LNCaP clone FGC (cell line): Measurements from ENCODE around the gene SMPDL3A.

ENCODE experiments used
- DNase-seq: peaks from one replicate; pipeline ENCODE4 v3.0.0-alpha.2; 2011; ENCODE audit warnings: low read depth
- H3K4me3 ChIP-seq: 2 replicates; pipeline ENCODE4 v1.5.1; 2011; ENCODE audit warnings: mild to moderate bottlenecking, low read depth, low read length, control low read depth
- TF ChIP-seq, protein P1 (sequence below): IDR thresholded peaks from 2 replicates; pipeline ENCODE4 v1.5.1; 2012; ENCODE audit warnings: mild to moderate bottlenecking; ENCODE audit not compliant: control insufficient read depth, insufficient read depth; ENCODE audit errors: extremely low read depth

SMPDL3A gene

DNA sequence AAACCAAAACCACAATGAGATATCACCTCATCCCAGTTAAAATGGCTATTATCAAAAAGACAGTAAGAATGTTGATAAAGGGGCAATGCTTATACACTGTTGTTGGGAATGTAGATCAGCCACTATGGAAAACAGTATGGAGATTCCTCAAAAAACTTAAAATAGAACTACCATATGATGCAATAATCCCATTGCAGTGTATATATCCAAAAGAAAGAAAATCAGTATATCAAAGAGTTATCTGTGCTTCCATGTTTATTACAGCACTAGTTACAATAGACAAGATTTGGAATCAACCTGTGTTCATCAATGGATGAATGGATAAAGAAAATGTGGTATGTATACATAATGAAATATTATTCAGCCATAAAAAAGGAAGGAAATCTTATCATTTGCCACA is 13.1 kb upstream of the SMPDL3A start:
- no peak overlapping the region for H3K4me3 ChIP-seq
- TF ChIP-seq, protein P1, sequence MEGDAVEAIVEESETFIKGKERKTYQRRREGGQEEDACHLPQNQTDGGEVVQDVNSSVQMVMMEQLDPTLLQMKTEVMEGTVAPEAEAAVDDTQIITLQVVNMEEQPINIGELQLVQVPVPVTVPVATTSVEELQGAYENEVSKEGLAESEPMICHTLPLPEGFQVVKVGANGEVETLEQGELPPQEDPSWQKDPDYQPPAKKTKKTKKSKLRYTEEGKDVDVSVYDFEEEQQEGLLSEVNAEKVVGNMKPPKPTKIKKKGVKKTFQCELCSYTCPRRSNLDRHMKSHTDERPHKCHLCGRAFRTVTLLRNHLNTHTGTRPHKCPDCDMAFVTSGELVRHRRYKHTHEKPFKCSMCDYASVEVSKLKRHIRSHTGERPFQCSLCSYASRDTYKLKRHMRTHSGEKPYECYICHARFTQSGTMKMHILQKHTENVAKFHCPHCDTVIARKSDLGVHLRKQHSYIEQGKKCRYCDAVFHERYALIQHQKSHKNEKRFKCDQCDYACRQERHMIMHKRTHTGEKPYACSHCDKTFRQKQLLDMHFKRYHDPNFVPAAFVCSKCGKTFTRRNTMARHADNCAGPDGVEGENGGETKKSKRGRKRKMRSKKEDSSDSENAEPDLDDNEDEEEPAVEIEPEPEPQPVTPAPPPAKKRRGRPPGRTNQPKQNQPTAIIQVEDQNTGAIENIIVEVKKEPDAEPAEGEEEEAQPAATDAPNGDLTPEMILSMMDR: no peak
- DNase-seq: no peak

DNA sequence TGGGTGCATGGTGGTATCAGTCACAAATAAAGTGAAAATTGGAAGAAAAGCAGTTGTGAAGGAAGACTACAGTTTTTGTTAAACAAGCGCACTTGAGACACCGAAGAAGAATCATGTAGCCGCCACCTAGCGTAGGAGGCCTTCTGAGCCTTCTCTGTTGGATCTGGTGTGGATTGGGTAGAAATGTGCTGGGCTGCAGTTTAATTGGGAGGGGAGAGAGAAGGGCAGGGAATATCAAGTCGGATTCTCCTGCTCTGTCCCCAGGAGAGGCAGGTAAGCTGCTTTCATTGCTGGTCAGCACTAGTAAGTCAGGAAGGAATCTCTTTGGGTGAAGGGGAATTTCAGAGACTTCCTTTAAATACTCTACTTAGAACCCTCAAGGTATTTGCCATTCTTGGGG is 10.8 kb upstream of the SMPDL3A start:
- no peak overlapping the region for H3K4me3 ChIP-seq
- TF ChIP-seq, protein P1: no peak
- no peak for DNase-seq

DNA sequence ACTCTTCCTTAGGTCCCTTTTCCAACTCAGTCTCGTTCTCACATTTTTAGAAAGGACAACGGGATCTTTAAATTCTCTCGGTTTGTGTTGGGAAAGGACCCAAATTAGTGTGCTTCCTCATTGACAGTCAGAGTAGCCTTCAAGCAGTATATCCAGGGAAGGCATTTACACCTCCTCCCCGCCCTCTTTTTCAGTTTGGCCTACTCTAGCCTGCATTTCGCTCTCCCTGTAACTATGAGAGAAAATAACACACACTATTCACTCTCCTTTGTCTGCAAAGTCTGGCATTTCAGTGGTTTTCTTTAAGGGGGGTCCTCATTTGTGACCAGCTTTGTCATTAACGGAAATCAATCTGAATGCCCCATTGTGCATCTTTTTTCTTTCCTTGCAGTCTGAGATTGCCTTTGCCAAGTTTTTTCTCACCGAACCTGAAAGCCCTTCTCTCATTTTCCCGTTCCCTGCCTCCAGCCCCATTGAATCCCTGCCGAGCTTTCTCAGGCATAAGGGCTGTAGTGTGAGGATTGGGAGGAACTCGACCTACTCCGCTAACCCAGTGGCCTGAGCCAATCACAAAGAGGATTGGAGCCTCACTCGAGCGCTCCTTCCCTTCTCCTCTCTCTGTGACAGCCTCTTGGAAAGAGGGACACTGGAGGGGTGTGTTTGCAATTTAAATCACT is 9.9 kb upstream of the SMPDL3A start:
- H3K4me3 ChIP-seq: no peak overlapping the region
- TF ChIP-seq, protein P1: no peak
- no peak for DNase-seq

GRCh38 chr6:122779667-122780066 is 9.4 kb upstream of the SMPDL3A start, which contains the start of gene FABP7:
Gene FABP7, plus strand, starts transcription at chr6:122779716. Its CDS starts 79 bp downstream, at chr6:122779795.
- DNase-seq: no peak
- TF ChIP-seq, protein P1: no peak
- H3K4me3 ChIP-seq: no peak within 1 kb of the TSS

DNA sequence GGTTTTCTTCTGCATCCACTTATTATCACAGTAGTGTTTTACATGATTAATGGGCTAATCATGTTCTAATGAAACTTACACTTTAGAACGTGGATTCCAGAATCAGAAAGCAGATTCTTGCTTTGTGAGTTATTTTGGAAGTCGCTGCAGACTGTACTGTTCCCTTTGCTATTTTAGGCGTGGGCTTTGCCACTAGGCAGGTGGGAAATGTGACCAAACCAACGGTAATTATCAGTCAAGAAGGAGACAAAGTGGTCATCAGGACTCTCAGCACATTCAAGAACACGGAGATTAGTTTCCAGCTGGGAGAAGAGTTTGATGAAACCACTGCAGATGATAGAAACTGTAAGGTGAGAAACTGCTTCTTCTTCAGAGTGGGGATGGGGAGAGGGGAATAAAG is 8.9 kb upstream of the SMPDL3A start:
- no peak for DNase-seq
- TF ChIP-seq, protein P1: no peak

DNA sequence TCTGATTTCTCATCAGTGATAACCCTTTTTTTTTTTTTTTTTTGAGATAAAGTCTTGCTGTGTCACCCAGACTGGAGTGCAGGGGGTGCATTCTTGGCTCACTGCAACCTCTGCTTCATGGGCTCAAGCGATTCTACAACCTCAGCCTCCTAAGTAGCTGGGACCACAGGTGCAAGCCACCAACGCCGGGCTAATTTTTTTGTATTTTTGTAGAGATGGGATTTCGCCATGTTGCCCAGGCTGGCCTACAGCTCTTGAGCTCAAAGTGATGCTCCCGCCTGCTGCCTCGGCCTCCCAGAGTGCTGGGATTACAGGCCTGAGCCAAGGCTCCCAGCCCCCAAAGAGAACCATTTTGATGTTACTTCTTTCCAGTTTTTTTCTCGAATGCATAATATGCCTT is 7.3 kb upstream of the SMPDL3A start:
- TF ChIP-seq, protein P1: no peak
- DNase-seq: no peak
- H3K4me3 ChIP-seq: no peak overlapping the region

More for the DNA sequence above, 8.9 kb upstream of the SMPDL3A start:
- no peak overlapping the region for H3K4me3 ChIP-seq

GRCh38 chr6:122783401-122783800 is 5.7 kb upstream of the SMPDL3A start:
- DNase-seq: no peak
- H3K4me3 ChIP-seq: no peak overlapping the region
- TF ChIP-seq, protein P1: no peak
